Neuronal stem cell (in vitro differentiated cells): Measurements from ENCODE around the gene GATM.

ENCODE experiments used
- DNase-seq: peaks from one replicate; pipeline ENCODE4 v3.0.0-alpha.2; 2013; ENCODE audit warnings: low spot score
- H2AFZ ChIP-seq: one replicate; pipeline ENCODE4 v1.6.1; 2013; ENCODE audit warnings: mild to moderate bottlenecking, low read length, inconsistent platforms
- H2AK5ac ChIP-seq: 2 replicates; pipeline ENCODE4 v1.6.1; 2013; ENCODE audit warnings: low read depth, mild to moderate bottlenecking, inconsistent platforms, low read length, moderate library complexity, mixed read lengths
- H2BK120ac ChIP-seq: 2 replicates; pipeline ENCODE4 v1.6.1; 2013; ENCODE audit warnings: low read depth, mild to moderate bottlenecking, inconsistent platforms, low read length, moderate library complexity, mixed read lengths
- H2BK12ac ChIP-seq: one replicate; pipeline ENCODE4 v1.6.1; 2013; ENCODE audit warnings: low read length, inconsistent platforms
- H2BK15ac ChIP-seq: 2 replicates; pipeline ENCODE4 v1.6.1; 2013; ENCODE audit warnings: mild to moderate bottlenecking, low read length, inconsistent platforms, mixed read lengths
- H2BK5ac ChIP-seq: one replicate; pipeline ENCODE4 v1.6.1; 2013; ENCODE audit warnings: inconsistent platforms, mild to moderate bottlenecking, low read length, moderate library complexity
- H3K14ac ChIP-seq: one replicate; pipeline ENCODE4 v1.6.1; 2013; ENCODE audit warnings: low read length, inconsistent platforms
- H3K18ac ChIP-seq: 2 replicates; pipeline ENCODE4 v1.6.1; 2013; ENCODE audit warnings: low read length, inconsistent platforms
- H3K23ac ChIP-seq: 2 replicates; pipeline ENCODE4 v1.6.1; 2013; ENCODE audit warnings: low read depth, mild to moderate bottlenecking, mixed read lengths, low read length, inconsistent platforms; ENCODE audit not compliant: poor library complexity
- H3K27ac ChIP-seq: replicated peaks from 3 replicates; pipeline ENCODE4 v1.5.1; 2013; ENCODE audit warnings: low read length, inconsistent platforms
- H3K27me3 ChIP-seq, 3 experiments: 2 replicates each; pipeline ENCODE4 v1.6.1; 2013; ENCODE audit warnings: low read length in 3 of 3, mild to moderate bottlenecking in 2 of 3, inconsistent platforms in 1 of 3, low read depth in 1 of 3, mixed read lengths in 1 of 3, moderate library complexity in 1 of 3; ENCODE audit not compliant: control insufficient read depth in 3 of 3, insufficient read depth in 3 of 3
- H3K36me3 ChIP-seq, 2 donors: replicated peaks in 1 of 2; 2 replicates each; pipeline ENCODE4 v1.6.1; 2013; ENCODE audit warnings: low read length in 2 of 2; ENCODE audit not compliant: control insufficient read depth in 2 of 2, insufficient read depth in 2 of 2
- H3K4ac ChIP-seq: 2 replicates; pipeline ENCODE4 v1.6.1; 2013; ENCODE audit warnings: inconsistent platforms, mild to moderate bottlenecking, low read length, moderate library complexity
- H3K4me1 ChIP-seq, 2 donors: 1 replicate in 1 of 2; 2 replicates in 1 of 2; pipeline ENCODE4 v1.6.1; 2013; ENCODE audit warnings: low read length in 2 of 2, low read depth in 1 of 2; ENCODE audit not compliant: control insufficient read depth in 2 of 2, insufficient read depth in 1 of 2
- H3K4me2 ChIP-seq: one replicate; pipeline ENCODE4 v1.6.1; 2013; ENCODE audit warnings: mild to moderate bottlenecking, low read length, inconsistent platforms; ENCODE audit not compliant: insufficient read depth, poor library complexity, severe bottlenecking
- H3K4me3 ChIP-seq, 2 donors: 2 replicates each; pipeline ENCODE4 v1.5.1; 2013; ENCODE audit warnings: low read length in 2 of 2, mild to moderate bottlenecking in 2 of 2, inconsistent platforms in 1 of 2, moderate library complexity in 1 of 2
- H3K79me1 ChIP-seq: one replicate; pipeline ENCODE4 v1.6.1; 2013; ENCODE audit warnings: low read depth, mild to moderate bottlenecking, inconsistent platforms, low read length, moderate library complexity
- H3K9ac ChIP-seq: one replicate; pipeline ENCODE4 v1.6.1; 2013; ENCODE audit warnings: mild to moderate bottlenecking, low read depth, low read length, inconsistent platforms; ENCODE audit not compliant: poor library complexity
- H3K9me3 ChIP-seq, 2 donors: replicated peaks in 1 of 2; 2 replicates each; pipeline versions ENCODE3 to v1.6.1; 2013; ENCODE audit warnings: low read length in 2 of 2, mild to moderate bottlenecking in 2 of 2, inconsistent platforms in 1 of 2, low read depth in 1 of 2, mixed read lengths in 1 of 2, moderate library complexity in 1 of 2; ENCODE audit not compliant: control insufficient read depth in 2 of 2, insufficient read depth in 1 of 2
- H4K8ac ChIP-seq: one replicate; pipeline ENCODE4 v1.6.1; 2013; ENCODE audit warnings: low read depth, mild to moderate bottlenecking, inconsistent platforms, low read length, moderate library complexity
- H4K91ac ChIP-seq: one replicate; pipeline ENCODE4 v1.6.1; 2013; ENCODE audit warnings: low read length, low read depth, mild to moderate bottlenecking, inconsistent platforms; ENCODE audit not compliant: poor library complexity
- WGBS, 2 donors: extraction: QIAGEN DNeasy Blood & Tissue Kit; methylation state at CpG; one replicate each; pipeline ENCODE4 v1.1.7; 2013; ENCODE audit warnings: missing lambda C conversion rate in 2 of 2, mixed read lengths in 1 of 2; ENCODE audit not compliant: insufficient read length in 2 of 2, insufficient replicate concordance in 1 of 2; ENCODE audit errors: extremely low coverage in 2 of 2; 5-methylcytosine and 5-hydroxymethylcytosine counted together

GATM gene

GRCh38 chr15:45384700-45385099 lies 6.4 kb upstream of the GATM start:
- WGBS, 2 donors = no CpG with 5 or more reads among the region's 2 CpGs
- no peak overlapping the region for H2BK5ac ChIP-seq
- H2BK120ac ChIP-seq = no peak overlapping the region
- no peaks in the 10 kb centered on the region for H3K4me1 ChIP-seq
- H3K9ac ChIP-seq = no peak overlapping the region
- no peak overlapping the region for H3K4me2 ChIP-seq
- no peaks in the 10 kb centered on the region for H3K36me3 ChIP-seq
- no peak overlapping the region for H2BK15ac ChIP-seq
- H3K9me3 ChIP-seq = no peaks in the 10 kb centered on the region
- H4K91ac ChIP-seq = no peak overlapping the region
- no peak overlapping the region for H3K23ac ChIP-seq
- H3K27me3 ChIP-seq = peaks cover 0 to 2% (median 0%) of the 10 kb centered on the region in 3 experiments
- H3K14ac ChIP-seq = no peak overlapping the region
- H3K4me3 ChIP-seq = no peak overlapping the region
- no peak overlapping the region for H2AK5ac ChIP-seq
- no peak overlapping the region for H2AFZ ChIP-seq
- H3K79me1 ChIP-seq = no peaks in the 10 kb centered on the region
- no peak overlapping the region for H3K27ac ChIP-seq
- H3K4ac ChIP-seq = no peak overlapping the region
- no peak overlapping the region for H4K8ac ChIP-seq
- DNase-seq = no peak
- no peak overlapping the region for H3K18ac ChIP-seq
- H2BK12ac ChIP-seq = no peak overlapping the region

GRCh38 chr15:45378913-45379262 lies 544 bp upstream of the GATM start:
- Histone ChIP-seq H3K18ac (no peak overlapping the region), H3K27me3 (peaks cover 0 to 29% (median 10%) of the 10 kb centered on the region in 3 experiments), H2BK5ac (no peak overlapping the region), H3K23ac (no peak overlapping the region), H3K79me1 (no peaks in the 10 kb centered on the region), H3K9me3 (peaks cover 0 to 5% of the 10 kb centered on the region in 2 donors), H3K4me1 (peaks cover 4% of the 10 kb centered on the region in 2 donors), H3K27ac (no peak overlapping the region), H3K36me3 (no peaks in the 10 kb centered on the region), H4K91ac (no peak overlapping the region), H3K4me2 (peak overlapping the region; percentile 88), H2AFZ (peak overlapping the region; percentile 95), H3K14ac (no peak overlapping the region), H3K9ac (no peak overlapping the region), H2AK5ac (no peak overlapping the region), H3K4ac (no peak overlapping the region), H2BK120ac (no peak overlapping the region), H3K4me3 (peak overlapping the region; percentile 50 to 75), H2BK12ac (no peak overlapping the region), H2BK15ac (no peak overlapping the region), H4K8ac (no peak overlapping the region)
- WGBS, 2 donors = no CpG with 5 or more reads among the region's 11 CpGs
- no peak for DNase-seq

GRCh38 chr15:45377609-45378148 lies 665 bp downstream of the GATM start:
- Histone ChIP-seq H3K27ac (no peak overlapping the region), H3K18ac (peak overlapping the region; percentile 97), H4K91ac (no peak overlapping the region), H2AK5ac (no peak overlapping the region), H3K9ac (peak overlapping the region; percentile 91), H3K4me1 (peaks cover 4 to 6% of the 10 kb centered on the region in 2 donors), H2AFZ (peak overlapping the region; percentile 95), H3K23ac (peak overlapping the region; percentile 80), H3K27me3 (peaks cover 0 to 29% (median 10%) of the 10 kb centered on the region in 3 experiments), H3K36me3 (no peaks in the 10 kb centered on the region), H2BK120ac (peak overlapping the region; percentile 4), H2BK15ac (no peak overlapping the region), H3K4me2 (peak overlapping the region; percentile 88), H3K14ac (peak overlapping the region; percentile 94), H4K8ac (no peak overlapping the region), H3K9me3 (peaks cover 0 to 5% of the 10 kb centered on the region in 2 donors), H2BK5ac (peak overlapping the region; percentile 68), H3K79me1 (no peaks in the 10 kb centered on the region), H3K4ac (no peak overlapping the region), H2BK12ac (no peak overlapping the region), H3K4me3 (peak overlapping the region; percentile 50 to 87)
- DNase-seq = peak; percentile 2
- no CpG with 5 or more reads among the region's 32 CpGs for WGBS, 2 donors

- peak overlapping the region; percentile 88 for H3K4me2 ChIP-seq
- WGBS, 2 donors = no CpG with 5 or more reads among the region's 5 CpGs
These were observed 1.3 kb downstream of the GATM start for GRCh38 chr15:45376967-45377608.

More at GRCh38 chr15:45376967-45377608, 1.3 kb downstream of the GATM start:
- H2AK5ac ChIP-seq = no peak overlapping the region
- H3K27ac ChIP-seq = no peak overlapping the region
- H2AFZ ChIP-seq = peak overlapping the region; percentile 95
- no peak overlapping the region for H3K4ac ChIP-seq
- peak overlapping the region; percentile 50 to 87 for H3K4me3 ChIP-seq
- no peak overlapping the region for H2BK12ac ChIP-seq
- peaks cover 0 to 5% of the 10 kb centered on the region in 2 donors for H3K9me3 ChIP-seq
- peaks cover 0 to 29% (median 10%) of the 10 kb centered on the region in 3 experiments for H3K27me3 ChIP-seq
- H4K91ac ChIP-seq = no peak overlapping the region
- H3K14ac ChIP-seq = no peak overlapping the region
- DNase-seq = no peak
- H2BK15ac ChIP-seq = no peak overlapping the region
- no peak overlapping the region for H3K18ac ChIP-seq
- no peak overlapping the region for H3K23ac ChIP-seq
- peaks cover 4 to 9% of the 10 kb centered on the region in 2 donors for H3K4me1 ChIP-seq
- H2BK5ac ChIP-seq = no peak overlapping the region
- H3K79me1 ChIP-seq = no peaks in the 10 kb centered on the region
- no peaks in the 10 kb centered on the region for H3K36me3 ChIP-seq
- no peak overlapping the region for H3K9ac ChIP-seq
- H4K8ac ChIP-seq = no peak overlapping the region
- no peak overlapping the region for H2BK120ac ChIP-seq
